Activated CD4-positive, alpha-beta T cell treated with anti-CD3 and anti-CD28 coated beads for 1 hour (primary cell): ENCODE data around the gene MYO5C.

Experiments
- DNase-seq: peaks from one replicate; pipeline ENCODE4 v3.0.0-alpha.2; 2020

MYO5C gene

GRCh38 chr15:52295421-52296001, at the start of gene MYO5C:
MYO5C (minus strand) TSS chr15:52295804; CDS start chr15:52295636, 168 bp downstream.
- DNase-seq = no peak

- no peak for DNase-seq
Observed at GRCh38 chr15:52344592-52344991, 49.0 kb upstream of the MYO5C start.

GRCh38 chr15:52343831-52344230, 48.2 kb upstream of the MYO5C start:
- DNase-seq = no peak

- DNase-seq = no peak
Observed at GRCh38 chr15:52340093-52340492, 44.5 kb upstream of the MYO5C start.

GRCh38 chr15:52338891-52339290, 43.3 kb upstream of the MYO5C start:
- DNase-seq = no peak

- DNase-seq = no peak
Observed at GRCh38 chr15:52338058-52338457, 42.5 kb upstream of the MYO5C start.

- DNase-seq = no peak
Observed at GRCh38 chr15:52337198-52337853, 41.7 kb upstream of the MYO5C start.

GRCh38 chr15:52336529-52336928, 40.9 kb upstream of the MYO5C start:
- no peak for DNase-seq

- no peak for DNase-seq
Observed at GRCh38 chr15:52334491-52335160, 39.0 kb upstream of the MYO5C start.

GRCh38 chr15:52331490-52332240, 36.1 kb upstream of the MYO5C start:
- DNase-seq = peak; percentile 26

- no peak for DNase-seq
Observed at GRCh38 chr15:52329987-52330386, 34.4 kb upstream of the MYO5C start.

GRCh38 chr15:52329150-52329549, 33.5 kb upstream of the MYO5C start:
- no peak for DNase-seq

- DNase-seq = no peak
Observed at GRCh38 chr15:52328680-52329079, 33.1 kb upstream of the MYO5C start.

- DNase-seq = no peak
Observed at GRCh38 chr15:52326756-52327155, 31.2 kb upstream of the MYO5C start.

GRCh38 chr15:52324109-52324508, 28.5 kb upstream of the MYO5C start:
- no peak for DNase-seq

GRCh38 chr15:52318729-52319500, 23.3 kb upstream of the MYO5C start:
- DNase-seq = no peak

GRCh38 chr15:52317688-52318087, 22.1 kb upstream of the MYO5C start:
- no peak for DNase-seq

GRCh38 chr15:52317022-52317421, 21.4 kb upstream of the MYO5C start:
- no peak for DNase-seq

- DNase-seq = no peak
Observed at GRCh38 chr15:52309154-52309548, 13.5 kb upstream of the MYO5C start.

GRCh38 chr15:52308446-52309153, 13.0 kb upstream of the MYO5C start:
- no peak for DNase-seq

GRCh38 chr15:52307847-52308246, 12.2 kb upstream of the MYO5C start:
- DNase-seq = no peak

GRCh38 chr15:52306270-52306669, 10.7 kb upstream of the MYO5C start:
- DNase-seq = no peak
